GM10248 (cell line): ENCODE data around the gene KSR2.

Experiments
- CTCF ChIA-PET: fragments of 300-600 bp; sonication (Branson Sonifier 250); formaldehyde crosslinking; extraction: SDS; loops from one replicate; lab custom pipeline; 2021; ENCODE audit warnings: antibody characterized with exemption; lab: Yijun Ruan, JAX
- POLR2A ChIA-PET: fragments of 350-650 bp; sonication (Branson Sonifier 250); formaldehyde crosslinking; extraction: SDS; loops from one replicate; lab custom pipeline; 2020; ENCODE audit warnings: antibody characterized with exemption; lab: Yijun Ruan, JAX
- DNase-seq: peaks from one replicate; pipeline ENCODE4 v3.0.0; 2012; ENCODE audit errors: extremely low spot score
- CTCF ChIP-seq: IDR thresholded peaks from 2 replicates; pipeline ENCODE4 v1.5.1; 2012; ENCODE audit warnings: mild to moderate bottlenecking, low read depth; ENCODE audit errors: extremely low read depth, missing control alignments, control extremely low read depth

The KSR2 gene

GRCh38 chr12:117572755-117573154 is 396.0 kb downstream of the KSR2 start:
- TF ChIP-seq CTCF = no peak
- ChIA-PET CTCF (interaction anchor here (1.3 kb wide), 1 partner anchor 11 kb away, joined by 3 read pairs; no protein-coding TSS in a partner anchor), POLR2A (no interaction called here)
- no peak for DNase-seq

- CTCF ChIA-PET = interaction anchor here (1.3 kb wide), 1 partner anchor 9 kb away, joined by 3 read pairs; no protein-coding TSS in a partner anchor
- POLR2A ChIA-PET = no interaction called here
- DNase-seq = no peak
- no peak for TF ChIP-seq CTCF
Measured at GRCh38 chr12:117571321-117571720, 397.5 kb downstream of the KSR2 start.

- no peak for TF ChIP-seq CTCF
- DNase-seq = no peak
- ChIA-PET POLR2A (no interaction called here), CTCF (no interaction called here)
Measured at GRCh38 chr12:117570608-117571007, 398.2 kb downstream of the KSR2 start.

GRCh38 chr12:117567644-117568216 is 401.1 kb downstream of the KSR2 start:
- TF ChIP-seq CTCF = no peak
- ChIA-PET CTCF (no interaction called here), POLR2A (no interaction called here)
- no peak for DNase-seq

GRCh38 chr12:117564881-117565280 is 403.9 kb downstream of the KSR2 start:
- TF ChIP-seq CTCF = no peak
- no peak for DNase-seq
- ChIA-PET CTCF (interaction anchor here (0.8 to 1.7 kb wide), 2 partner anchors 20 to 22 kb away, joined by 3 to 4 read pairs; no protein-coding TSS in a partner anchor), POLR2A (no interaction called here)

- CTCF ChIA-PET = interaction anchor here (1.7 kb wide), 1 partner anchor 24 kb away, joined by 4 read pairs; no protein-coding TSS in a partner anchor
Measured at GRCh38 chr12:117563706-117564105, 405.1 kb downstream of the KSR2 start.

More at GRCh38 chr12:117563706-117564105, 405.1 kb downstream of the KSR2 start:
- POLR2A ChIA-PET = no interaction called here
- TF ChIP-seq CTCF = no peak
- no peak for DNase-seq
